OCI-LY1 (cell line): ENCODE results near the gene MED28.

Source experiments
- EZH2 ChIP-seq: fragments of 200-600 bp; sonication (generic), shearing (Covaris generic); IDR thresholded peaks from 2 replicates; pipeline ENCODE4 v1.8.0; 2017; ENCODE audit warnings: borderline replicate concordance, mixed run types, mild to moderate bottlenecking, antibody characterized with exemption, low read length, moderate library complexity, mixed read lengths
- TF ChIP-seq, protein P1 (sequence below): fragments of 200-600 bp; sonication (generic), shearing (Covaris generic); IDR thresholded peaks from 2 replicates; pipeline ENCODE4 v1.5.1; 2017; ENCODE audit warnings: mild to moderate bottlenecking, antibody characterized with exemption, low read length, moderate library complexity, mixed read lengths

DNA sequence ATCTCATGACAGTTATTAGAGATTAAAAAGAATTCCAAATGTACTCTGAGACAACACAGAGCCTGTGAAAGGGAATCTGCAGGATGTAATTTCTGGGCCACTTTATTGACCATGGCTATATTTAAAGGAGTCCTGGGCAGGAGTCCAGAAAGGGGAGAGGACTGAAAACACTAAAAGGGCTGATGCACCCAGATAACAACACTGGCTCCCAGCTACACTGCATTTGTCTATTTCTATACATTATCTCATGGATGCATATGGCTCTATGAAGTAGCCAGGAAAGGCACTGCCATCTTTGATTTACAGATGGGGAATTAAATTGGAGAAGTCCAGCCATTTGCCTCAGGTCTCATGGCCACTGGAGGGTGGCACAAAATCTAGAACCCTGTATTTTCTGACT lies 56.0 kb downstream of the MED28 start:
- TF ChIP-seq, protein P1, sequence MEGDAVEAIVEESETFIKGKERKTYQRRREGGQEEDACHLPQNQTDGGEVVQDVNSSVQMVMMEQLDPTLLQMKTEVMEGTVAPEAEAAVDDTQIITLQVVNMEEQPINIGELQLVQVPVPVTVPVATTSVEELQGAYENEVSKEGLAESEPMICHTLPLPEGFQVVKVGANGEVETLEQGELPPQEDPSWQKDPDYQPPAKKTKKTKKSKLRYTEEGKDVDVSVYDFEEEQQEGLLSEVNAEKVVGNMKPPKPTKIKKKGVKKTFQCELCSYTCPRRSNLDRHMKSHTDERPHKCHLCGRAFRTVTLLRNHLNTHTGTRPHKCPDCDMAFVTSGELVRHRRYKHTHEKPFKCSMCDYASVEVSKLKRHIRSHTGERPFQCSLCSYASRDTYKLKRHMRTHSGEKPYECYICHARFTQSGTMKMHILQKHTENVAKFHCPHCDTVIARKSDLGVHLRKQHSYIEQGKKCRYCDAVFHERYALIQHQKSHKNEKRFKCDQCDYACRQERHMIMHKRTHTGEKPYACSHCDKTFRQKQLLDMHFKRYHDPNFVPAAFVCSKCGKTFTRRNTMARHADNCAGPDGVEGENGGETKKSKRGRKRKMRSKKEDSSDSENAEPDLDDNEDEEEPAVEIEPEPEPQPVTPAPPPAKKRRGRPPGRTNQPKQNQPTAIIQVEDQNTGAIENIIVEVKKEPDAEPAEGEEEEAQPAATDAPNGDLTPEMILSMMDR, result no peak
- no peak for TF ChIP-seq EZH2
